HG03457 (cell line): Measurements from ENCODE around the gene SPPL3.
"Not testable (repeated sequence)": the region's sequence is repeated elsewhere in the genome, so short reads cannot be mapped to it uniquely, and the experiment has no call there.

Experiments
- ATAC-seq: cut with Tn5 transposase; IDR thresholded peaks from one replicate; pipeline ENCODE4 v1.9.1; 2021; ENCODE audit warnings: moderate number of reproducible peaks; ENCODE audit not compliant: unreplicated experiment

SPPL3 gene

DNA sequence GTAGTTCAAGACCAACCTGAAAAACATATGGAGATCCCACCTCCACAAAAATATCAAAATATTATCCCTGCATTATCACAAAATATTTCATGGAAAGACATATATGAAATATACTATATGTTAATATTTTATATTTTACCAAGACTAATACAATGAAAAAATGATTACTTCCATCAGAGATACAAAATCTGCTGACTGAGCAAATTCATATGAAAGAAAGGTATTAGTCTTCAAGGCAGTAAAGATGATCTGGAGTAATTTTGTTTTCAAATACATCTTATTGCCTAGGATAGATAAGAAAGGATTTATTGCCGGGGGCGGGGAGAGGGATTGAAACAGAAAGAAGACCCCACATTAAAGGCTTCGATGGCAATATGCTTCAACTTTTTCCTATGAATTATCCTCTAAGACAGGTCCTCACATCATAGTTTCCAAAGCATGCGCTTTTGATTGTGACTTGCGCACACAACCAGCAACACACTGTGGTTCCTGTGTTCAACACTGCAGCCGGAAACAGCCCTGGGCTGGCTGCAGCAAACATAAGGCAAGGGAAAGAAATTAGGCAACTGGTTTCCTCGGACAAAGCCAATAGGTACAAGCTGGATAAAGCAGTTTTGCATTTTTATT lies 83.2 kb downstream of the SPPL3 start:
- no peak for ATAC-seq

DNA sequence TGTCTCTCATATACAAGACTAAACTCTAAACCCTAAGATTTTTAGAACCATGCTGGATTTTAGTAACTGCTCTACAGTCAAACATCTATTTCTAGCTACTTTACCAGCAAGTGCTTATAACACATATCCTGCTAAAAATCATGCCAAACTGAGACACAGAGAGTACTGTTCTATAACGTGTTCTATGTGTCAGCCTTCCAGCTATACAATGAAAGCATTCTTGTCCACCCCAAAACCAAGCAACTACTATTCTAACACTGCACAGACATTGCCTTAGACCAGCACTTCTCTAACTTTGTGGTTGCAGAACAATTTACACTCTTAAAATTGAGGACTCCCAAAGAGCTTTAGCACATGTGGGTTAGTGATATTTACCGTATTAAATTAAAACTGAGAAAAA lies 85.7 kb downstream of the SPPL3 start:
- ATAC-seq: no peak

DNA sequence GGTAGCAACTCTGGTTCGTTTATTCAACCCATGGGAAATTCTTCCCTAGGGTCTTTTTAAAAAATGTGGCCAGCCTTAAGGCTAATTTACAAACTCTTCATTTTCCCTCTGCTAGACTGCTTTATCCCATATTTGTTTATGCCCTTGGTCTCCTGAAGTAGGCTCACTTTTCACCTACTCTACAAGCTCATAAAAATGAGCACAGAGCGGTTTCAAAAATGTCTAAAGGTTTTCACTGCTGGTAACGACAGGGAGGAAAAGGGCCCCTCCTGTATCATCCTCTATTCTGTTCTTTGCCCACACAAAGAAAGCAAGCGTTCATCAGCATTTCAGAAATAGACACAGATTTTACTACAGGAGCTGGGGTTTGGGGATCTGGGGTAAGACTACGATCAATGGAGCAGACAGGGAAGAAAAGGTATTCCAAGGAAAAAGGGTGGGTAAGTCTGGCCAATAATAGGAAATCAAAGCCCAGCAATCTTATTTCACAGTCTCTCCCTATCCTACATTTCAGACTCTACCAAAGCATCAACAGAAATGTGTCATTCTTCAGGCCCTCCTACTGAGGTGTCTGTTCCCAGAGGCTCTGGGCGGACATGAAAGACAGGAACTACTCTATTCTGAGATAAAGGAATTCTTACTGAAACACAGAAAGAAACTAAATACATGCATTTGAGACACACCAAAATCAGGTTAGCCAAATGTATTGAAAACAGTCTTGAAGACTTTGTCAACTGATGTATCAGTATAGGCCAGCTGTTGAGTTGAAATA lies 86.4 kb downstream of the SPPL3 start:
- no peak for ATAC-seq

DNA sequence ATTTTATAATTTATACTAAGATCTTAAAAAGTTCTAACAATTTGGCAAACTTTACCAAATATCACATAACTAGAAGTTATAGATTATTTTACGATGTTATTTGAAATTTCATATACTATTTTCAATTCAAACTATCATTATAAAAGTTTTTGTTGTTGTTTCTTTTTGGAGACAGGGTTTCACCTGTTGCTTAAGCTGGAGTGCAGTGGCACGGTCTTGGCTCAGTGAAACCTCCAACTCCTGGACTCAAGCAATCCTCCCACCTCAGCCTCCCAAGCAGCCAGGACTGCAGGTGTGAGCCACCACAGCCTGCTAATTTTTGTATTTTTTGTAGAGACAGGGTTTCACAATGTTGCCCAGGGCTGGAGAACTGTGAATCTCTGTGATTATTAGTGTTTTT lies 87.8 kb downstream of the SPPL3 start:
- no peak for ATAC-seq

DNA sequence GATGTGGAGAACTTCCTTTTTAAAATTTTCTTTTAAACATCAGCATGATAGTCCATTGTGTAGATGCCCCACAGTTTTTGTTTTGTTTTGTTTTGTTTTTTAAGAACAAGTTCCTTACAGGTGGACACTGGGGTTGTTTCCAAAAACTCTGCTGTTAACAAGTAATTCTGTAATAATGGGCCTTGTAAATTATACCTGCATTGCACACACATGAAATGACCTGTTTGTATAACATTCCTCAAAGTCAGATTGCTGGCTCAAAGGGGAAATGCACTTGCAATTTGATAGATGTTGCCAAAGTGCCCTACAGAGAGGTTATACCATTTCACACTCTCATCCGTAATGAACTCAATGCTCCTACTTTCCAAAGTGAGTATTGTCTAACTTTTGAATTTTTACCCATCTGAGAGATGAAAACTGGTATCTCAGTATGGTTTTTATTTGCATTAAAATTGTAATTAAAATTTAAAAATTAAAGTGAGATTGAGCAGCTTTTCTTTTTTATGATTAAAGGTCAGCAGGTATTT lies 89.2 kb downstream of the SPPL3 start:
- no peak for ATAC-seq

DNA sequence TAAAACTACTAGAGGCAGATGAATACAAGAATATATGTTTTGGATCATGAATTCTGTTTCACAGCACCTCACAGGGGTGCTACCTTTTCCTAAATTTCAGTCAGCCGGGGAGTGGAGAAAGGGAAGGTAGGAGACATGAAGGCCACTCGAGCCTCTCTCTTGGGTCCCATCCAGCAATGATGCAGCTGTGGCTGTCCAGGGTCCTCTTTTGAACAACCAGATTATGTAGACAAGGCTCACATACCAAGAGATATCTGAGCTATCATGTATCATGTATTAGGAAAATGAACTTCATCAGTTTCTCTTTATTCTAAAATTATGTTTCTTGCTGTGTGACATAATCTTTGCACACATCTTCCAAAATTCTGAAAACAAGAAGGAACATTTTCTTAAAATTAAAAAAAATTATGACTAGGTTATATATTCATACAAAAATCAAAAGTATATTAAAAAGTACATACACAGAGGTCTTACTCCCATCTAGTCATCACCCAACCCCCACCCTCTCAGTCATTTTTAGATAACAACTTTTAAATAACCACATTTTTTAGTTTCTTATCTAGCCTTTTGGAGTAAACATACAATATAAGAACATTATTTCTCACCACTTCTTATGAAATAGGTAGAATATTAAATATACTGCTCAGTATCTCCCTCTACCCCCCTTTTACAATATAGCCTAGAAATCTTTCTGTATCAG lies 89.8 kb downstream of the SPPL3 start:
- no peak for ATAC-seq

DNA sequence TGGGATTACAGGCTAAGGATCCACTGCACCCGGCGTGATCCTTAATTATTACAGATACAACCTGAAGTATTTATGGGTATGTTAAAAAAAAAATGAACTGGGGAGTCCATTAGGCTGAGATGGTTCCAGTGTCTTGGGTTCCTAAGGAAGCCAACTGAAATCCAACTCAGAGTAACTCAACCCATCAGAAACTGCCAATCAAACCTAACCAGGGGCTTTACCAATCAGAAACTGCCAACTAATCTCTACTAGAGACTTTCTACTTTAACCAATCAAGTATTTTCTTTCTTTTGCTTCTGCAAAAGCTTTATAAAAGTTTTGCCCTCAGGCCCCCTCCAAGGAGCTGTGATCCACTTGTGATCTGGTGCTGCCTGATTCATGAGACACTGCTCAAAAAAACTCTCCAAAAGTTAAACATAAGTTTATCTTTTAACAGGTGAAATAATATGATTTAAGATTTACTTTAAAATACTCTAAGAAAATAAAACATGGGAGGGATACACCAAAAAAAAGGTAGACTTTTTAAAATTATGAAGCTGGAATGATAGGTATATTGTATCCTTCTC lies 90.5 kb downstream of the SPPL3 start:
- no peak for ATAC-seq

DNA sequence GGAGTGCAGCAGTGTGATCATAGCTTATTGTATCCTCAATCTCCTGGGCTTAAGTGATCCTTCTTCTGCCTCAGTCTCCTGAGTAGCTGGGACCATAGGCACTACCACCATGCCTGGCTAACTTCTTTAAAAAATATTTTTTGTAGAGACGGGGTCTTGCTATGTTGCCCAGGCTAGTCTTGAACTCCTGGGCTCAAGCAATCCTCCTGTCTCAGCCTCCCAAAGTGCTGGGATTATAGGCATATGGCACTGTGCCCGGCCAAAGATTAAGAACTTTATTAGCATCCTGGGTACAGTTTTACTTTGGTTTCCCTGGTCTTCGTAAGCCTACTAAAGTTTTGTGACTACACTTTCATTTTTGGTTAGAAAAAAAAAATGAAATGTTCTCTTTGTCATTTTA lies 94.1 kb downstream of the SPPL3 start:
- no peak for ATAC-seq

DNA sequence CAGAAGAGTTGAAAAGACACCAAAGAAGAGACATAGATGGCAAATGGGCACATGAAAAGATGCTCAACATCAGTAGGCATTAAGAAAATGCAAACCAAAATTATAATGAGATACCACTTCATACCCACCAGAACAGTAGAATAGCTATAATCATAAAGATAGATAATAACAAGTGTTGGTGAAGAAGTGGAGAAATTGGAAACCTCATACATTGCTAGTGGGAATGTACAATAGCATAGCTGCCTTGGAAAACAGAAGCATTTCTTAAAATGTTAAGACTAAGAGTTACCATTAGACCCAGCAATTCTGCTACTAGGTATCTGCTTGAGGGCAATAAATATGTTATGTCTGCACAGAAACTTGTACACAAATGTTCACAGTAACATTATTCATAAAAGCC lies 99.7 kb downstream of the SPPL3 start:
- ATAC-seq: no peak

DNA sequence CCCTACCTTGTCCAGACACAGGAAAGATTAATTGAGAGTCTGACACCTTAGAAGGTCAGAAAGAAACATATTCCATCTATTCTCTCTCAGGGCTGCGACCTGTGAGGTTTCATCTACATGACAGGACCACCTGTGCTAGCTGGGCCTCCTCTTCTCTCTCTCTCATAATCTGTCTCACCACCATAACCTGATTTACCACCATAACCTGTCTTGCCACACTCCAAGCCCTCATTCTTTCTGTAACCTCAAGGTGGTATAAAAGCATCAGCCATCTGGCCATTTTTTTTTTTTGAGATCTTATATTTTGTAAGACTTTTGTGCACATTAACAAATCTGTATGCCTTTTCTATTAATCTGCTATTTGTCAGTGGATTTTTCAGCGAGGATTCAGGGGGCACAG lies 103.0 kb downstream of the SPPL3 start:
- no peak for ATAC-seq

DNA sequence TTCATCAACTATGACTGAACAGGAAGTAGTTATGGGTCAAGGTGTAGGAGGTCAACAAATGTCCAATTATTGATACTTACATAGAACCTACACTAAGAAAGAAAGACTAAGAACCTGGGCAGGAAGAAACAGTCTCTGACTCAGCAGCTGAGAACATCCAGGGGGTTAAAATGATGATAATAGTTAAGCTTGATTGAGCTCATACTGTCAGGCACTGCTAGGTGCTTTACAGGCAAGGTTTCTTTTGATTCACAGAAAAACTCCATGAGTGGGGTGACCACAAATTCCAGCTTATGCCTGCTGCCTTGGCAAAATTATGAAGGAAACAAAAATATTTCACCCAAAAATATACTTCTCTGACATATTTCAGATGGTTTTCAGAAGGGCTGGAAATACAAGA lies 103.5 kb downstream of the SPPL3 start:
- ATAC-seq: no peak

DNA sequence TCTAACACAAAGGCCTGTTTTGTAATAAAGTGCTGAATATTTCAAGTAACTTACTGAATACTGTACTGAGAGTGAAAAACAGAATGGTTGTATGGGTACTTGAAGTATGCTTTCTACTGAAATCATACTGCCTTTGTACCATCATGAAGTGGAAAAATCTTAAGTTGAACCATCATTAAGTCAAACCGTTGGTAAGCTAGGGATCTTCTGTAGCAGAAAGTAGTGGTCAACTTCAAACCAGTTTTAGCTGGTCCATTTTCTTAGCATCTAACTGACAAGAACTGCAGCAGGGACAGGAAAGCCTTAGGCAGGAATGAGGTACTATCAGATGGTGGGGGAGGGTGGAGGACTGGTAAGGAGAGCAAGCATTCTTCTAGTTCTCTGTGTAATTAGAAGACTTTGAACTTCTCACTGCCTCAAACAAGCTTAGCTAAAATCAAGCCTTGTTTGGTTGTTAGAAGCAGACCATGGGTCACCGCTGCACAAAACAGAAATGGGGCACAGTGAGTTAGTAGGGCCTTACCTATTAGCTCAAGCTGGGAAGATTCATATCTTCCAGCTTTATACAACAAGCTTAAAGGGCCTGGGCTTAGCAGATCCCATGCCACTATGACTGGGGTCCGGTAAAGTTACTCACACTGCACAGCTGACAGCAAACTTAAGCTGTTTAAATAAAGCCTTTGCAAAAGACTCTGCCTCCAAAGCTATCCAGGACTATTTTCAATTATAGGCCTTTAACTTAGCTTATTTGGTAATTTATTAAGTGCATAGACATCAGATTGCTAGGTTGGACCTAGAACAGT lies 104.7 kb downstream of the SPPL3 start:
- no peak for ATAC-seq

DNA sequence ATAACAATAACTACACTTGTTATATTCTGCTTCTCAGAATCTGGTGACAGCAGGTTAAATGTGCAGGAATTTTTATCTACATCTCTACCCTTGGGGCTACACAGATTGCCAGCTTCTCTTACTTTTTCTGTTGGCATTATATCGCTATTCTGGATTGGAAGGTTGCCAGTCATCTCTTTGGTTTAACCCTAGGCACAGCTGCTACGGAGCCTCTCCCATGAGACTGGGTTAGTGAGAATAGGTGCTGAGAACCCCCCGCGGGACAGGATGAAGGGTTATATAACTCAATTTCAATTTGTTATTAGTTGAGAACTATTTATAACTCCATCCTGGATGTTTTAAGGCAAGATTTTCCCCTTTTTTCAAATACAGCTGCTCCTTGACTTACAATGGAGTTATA lies 105.5 kb downstream of the SPPL3 start:
- no peak for ATAC-seq

DNA sequence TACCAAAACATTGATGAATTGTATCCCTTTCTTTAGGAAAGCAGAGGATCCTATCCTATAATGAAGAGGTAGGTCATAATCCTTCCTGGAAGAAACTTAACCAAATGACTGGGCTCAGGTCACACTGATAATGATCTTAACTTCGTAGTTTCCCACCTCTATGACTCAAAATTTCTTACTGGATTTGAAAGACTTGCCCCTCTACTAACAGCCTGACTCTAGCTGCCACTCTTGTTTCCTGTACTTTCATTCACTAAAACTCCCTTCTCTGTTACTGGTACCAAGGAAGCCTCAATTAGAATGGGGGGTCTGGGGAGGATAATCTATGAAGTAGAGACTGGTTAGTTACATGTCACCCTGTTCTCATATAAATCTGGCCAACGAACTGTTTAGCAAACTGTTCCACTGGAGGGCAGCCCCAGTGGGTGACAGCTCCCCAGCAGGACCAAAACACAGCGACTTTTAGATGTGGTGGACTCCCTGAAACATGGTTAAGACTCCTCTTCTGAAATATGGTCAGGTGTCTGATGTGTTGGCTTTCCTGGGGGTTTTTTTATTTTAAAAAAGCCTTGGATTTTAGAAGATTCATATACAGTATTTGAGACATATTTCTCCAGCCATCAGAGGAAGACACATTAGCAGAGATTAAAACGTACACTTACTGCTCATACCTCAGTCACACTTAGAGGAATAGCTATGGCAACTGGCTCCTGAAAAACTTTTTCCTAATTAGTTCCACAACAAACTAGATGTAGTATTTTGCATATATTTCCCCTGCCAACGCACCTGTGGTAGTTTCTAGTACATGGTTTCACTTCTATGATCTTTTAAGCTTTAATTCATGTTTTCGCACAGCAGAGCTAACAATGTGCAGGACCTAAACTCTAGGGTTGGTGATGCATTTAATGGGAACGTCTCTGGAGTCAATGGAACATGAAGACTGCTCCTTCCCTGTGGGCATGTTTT lies 106.2 kb downstream of the SPPL3 start:
- no peak for ATAC-seq

DNA sequence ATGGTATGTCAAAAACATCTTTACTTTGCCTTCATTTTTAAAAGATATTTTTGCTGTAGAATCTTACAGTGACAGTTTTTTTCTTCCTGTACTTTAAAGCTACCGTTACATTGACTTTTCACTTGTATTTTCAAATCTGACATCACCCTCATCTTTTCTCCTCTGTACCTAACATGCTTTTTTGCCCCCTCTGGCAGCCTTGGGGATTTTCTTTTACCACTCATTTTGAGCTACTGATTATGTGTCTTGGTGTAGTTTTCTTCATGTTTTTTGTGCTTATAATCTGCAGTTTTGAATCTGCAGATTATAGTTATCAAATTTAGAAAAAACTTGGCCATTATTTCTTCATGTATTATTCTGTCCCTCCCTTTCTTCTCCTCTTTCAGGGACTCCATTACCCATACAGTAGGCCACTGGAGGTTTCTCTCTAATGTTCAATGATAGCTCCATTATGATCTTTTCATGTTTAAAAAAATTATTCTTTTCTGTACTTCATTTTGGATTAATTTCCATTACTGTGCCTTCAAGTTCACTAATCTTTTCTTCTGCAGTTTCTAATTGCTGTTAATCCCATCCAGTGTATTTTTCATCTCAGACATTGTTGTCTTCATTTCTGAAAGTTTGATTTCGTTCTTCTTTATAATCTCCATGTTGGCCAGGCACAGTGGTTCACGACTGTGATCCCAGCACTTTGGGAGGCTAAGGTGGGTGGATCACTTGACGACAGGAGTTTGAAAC lies 108.5 kb downstream of the SPPL3 start:
- no peak for ATAC-seq

DNA sequence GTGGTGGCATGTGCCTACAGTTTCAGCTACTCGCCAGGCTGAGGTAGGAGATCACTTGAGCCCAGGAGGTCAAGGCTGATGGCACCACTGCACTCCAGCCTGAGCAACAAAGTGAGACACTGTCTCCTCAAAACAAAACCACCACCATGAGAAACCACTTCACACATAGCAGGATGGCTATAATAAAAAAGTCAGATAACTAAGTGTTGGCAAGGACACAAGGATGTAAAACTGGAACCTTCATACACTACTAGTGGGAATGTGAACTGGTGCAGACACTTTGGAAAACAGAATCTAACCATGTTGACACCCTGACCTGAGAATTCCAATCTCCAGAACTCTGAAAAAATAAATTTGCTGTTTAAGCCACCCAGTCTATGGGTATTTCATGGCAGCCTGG lies 110.8 kb downstream of the SPPL3 start:
- ATAC-seq: no peak

DNA sequence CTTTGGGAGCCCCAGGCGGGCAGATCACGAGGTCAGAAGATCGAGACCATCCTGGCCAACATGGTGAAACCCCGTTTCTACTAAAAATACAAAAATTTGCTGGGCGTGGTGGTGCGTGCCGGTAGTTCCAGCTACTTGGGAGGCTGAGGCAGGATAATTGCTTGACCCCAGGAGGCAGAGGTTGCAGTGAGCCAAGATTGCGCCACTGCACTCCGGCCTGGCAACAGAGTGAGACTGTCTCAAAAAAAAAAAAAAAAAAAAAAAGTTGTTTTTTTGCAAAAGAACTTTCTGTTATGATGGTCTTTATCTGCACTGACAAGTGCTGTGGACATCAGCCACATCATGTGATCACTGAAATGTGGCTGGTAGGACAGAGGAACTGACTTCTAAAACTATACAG lies 111.7 kb downstream of the SPPL3 start:
- not testable (repeated sequence) for ATAC-seq

DNA sequence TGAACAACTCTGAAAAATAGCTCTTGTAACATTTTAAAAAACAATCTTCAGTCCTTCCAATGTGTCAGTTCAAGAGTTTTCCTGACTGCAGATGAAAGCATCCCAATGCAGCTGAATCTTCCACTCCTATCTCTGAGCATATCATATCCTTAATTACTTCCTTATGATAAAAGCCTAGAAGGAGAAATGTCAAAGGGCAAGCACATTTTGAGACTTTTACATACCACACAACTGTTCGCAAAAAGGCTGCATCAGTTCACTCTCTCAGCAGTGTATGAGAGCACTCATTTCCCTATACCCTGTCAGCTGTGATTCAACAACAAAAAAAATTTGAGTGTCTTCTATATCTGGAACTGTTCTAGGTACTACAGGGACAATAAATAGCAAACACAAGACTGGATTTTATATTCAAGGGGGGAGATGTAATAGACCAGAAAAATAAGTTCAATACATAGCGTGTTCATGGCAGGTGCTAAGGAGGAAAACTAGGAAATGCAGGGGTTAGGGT lies 112.4 kb downstream of the SPPL3 start:
- no peak for ATAC-seq

DNA sequence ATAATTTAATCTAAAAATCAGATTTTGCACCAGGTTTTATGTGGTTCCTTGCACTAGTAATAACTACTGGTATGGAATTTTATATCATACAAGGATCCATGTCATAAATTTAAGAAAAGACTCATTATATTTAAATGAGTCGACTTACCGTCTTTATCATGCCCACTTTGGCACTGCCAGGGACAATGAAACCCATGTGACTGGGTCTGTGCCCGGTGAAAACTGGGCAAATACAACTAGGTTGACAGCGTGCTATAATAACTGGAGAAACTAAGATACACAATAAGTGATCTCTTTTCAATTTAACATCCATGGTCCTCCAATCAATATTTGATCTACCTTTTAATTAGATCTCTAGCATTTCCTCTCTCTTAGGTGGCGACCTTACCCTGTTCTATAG lies 114.0 kb downstream of the SPPL3 start:
- ATAC-seq: no peak
